H7 (cell line): ENCODE measurements around the gene TTPAL. TPM values are rescaled to one million over a fixed set of nuclear protein-coding genes. Genes with fewer than 3 reads are reported as not detected.

Experiments
- DNase-seq: peaks from one replicate; pipeline ENCODE4 v3.0.0; 2012
- H3K27me3 ChIP-seq: 2 replicates; pipeline ENCODE4 v1.6.0; 2011; ENCODE audit warnings: mild to moderate bottlenecking, low read length; ENCODE audit not compliant: control insufficient read depth, insufficient read depth
- H3K36me3 ChIP-seq: replicated peaks from 2 replicates; pipeline ENCODE4 v1.5.1; 2011; ENCODE audit warnings: low read length; ENCODE audit not compliant: control insufficient read depth, insufficient read depth
- H3K4me3 ChIP-seq: 2 replicates; pipeline ENCODE4 v1.5.1; 2011; ENCODE audit warnings: low read depth, mild to moderate bottlenecking, control low read depth, low read length, moderate library complexity; ENCODE audit not compliant: insufficient read depth
- total RNA-seq: library from RNA; depleted of rRNA; stranded (reverse); fragments of >200 nt; shearing (Covaris generic); gene quantifications from 2 replicates; pipeline ENCODE4 v1.2.3, GENCODE V29; 2014

The TTPAL gene
- total RNA-seq, 1 experiment from 2014 or later, result 3.6 TPM

DNA sequence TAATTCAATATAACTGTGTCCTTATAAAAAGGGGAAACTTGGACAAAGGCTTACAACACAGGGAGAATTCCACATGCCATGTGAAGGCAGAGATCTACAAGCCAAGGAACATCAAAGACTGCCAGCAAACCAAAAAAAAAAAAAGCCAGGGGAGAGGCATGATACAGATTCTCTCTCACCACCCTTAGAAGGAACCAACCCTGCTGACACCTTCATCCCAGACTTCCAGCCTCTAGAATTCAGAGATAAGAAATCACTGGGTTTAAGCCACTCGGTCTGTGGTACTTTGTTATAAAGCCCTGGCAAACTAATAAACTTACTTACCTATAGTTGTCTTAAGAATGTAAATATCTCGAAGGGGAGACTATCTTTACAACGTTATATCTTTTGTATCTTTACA, 41.8 kb downstream of the TTPAL start:
- no peak overlapping the region for H3K4me3 ChIP-seq
- H3K36me3 ChIP-seq, result no peaks in the 10 kb centered on the region
- DNase-seq, result no peak
- H3K27me3 ChIP-seq, result no peaks in the 10 kb centered on the region

DNA sequence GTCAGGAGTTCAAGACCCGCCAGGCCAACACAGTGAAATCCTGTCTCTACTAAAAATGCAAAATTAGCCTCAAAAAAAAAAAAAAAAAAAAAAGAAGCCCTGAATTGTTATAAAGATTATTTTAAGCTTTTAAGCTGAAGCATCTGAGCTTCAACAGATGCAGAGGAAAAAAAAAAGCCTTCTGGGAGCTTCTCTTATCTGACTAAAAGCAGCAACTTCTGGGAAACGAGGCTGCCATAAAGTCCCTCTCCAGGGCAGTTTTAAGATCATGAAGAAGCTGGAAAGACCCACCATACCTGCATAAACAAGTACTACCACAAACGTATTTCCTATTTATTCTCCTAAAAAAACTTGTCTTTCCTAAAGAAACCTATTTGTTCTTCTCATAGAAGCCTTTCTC, 42.6 kb downstream of the TTPAL start:
- no peaks in the 10 kb centered on the region for H3K27me3 ChIP-seq
- no peak for DNase-seq
- no peaks in the 10 kb centered on the region for H3K36me3 ChIP-seq
- H3K4me3 ChIP-seq, result no peak overlapping the region

DNA sequence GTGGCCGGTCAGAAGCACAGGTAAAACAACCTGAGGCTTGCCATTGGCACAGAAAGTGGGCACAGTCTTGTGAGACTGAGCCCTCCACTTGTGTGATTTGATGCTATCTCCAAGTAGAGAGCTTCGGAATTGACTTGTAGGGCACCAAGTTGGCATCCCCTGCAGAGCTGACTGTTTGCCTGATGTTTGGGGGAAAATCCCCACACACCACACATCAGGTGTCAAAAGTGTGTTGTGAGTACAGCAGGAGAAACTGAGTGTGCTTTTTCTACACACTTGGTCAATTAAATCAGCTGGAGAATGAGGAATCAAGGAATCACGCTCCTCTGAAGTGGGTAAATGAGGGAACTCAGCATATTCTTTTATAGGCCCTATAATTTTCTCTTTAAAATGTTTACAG, 45.2 kb downstream of the TTPAL start:
- DNase-seq, result no peak
- Histone ChIP-seq H3K36me3 (no peaks in the 10 kb centered on the region), H3K4me3 (peak overlapping the region; percentile 97; the same call in 1 of the 2 replicates), H3K27me3 (no peaks in the 10 kb centered on the region)

DNA sequence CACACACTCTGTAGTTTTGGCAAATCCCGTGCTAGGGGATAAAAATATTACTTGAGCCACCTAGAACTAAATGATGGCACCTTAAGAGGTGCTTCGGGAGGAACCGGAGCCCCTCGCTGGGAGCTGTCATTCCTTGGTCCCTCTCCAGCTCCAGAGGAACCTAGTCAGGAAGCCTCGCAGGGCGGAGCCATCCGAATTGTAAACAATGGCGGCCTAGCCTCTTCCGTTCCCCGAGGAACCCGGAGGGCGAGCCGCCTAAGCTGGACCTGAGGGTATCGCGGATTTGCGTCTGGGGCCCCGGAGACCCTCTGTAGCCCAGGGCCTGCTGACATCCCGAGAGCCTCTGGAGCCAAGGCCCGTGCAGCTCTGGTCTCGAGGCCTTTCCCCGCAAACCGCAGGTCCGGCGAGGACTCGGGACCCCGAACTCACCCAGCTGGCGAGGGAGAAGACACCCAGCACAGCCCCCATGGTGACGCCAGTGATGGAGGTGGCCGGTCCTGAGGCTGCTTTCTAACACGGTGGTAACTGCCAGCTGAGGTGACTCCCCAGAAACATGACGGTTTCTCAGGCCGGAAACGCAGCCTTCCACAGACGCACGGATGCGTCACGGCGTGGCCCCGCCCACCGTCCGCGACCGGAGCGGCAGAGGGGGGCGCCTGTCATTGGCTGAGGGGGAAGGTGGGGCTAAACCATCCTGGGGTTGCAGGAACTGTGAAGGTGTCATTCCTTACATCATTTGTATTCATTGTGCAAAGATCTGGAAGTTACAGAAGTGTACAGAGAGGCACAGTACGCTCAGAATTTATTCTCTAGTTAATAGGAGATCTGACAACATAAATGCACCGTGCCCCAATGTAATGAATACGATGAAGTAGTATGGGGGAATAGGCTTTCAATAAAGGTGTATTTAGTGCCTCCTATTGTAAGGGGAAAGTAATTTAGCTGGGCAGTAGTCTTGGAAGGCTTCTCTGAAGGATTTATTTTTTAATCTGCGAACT, 46.1 kb downstream of the TTPAL start, which contains the start of gene SERINC3:
Gene SERINC3, minus strand, starts transcription at position 587 of the 998 bp plus-strand sequence. Its CDS starts 119 bp downstream, at position 468.
- no peaks in the 10 kb centered on the region for H3K36me3 ChIP-seq
- H3K4me3 ChIP-seq, result peak within 1 kb of the TSS; percentile 97
- DNase-seq, result peak; percentile 96
- no peaks in the 10 kb centered on the region for H3K27me3 ChIP-seq

DNA sequence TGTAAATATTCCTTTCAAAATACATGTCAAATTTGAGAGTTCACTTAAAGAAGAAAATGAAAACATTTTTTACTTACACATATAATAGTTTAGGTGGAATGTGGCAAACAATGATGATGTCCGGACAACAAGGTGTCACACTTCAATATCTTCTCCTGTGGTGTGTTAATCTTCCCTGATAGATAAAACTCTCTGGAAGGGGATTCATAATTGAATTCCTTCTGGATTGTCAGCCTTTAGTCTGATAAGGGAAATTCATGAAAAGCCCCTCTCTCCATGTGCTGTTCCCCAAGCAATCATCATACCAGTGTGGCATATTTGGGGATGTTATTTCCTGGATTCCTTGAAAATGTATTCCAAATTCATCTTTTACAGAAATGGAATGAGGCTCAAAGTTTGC, 47.2 kb downstream of the TTPAL start:
- Histone ChIP-seq H3K36me3 (no peaks in the 10 kb centered on the region), H3K4me3 (no peak overlapping the region), H3K27me3 (no peaks in the 10 kb centered on the region)
- no peak for DNase-seq

DNA sequence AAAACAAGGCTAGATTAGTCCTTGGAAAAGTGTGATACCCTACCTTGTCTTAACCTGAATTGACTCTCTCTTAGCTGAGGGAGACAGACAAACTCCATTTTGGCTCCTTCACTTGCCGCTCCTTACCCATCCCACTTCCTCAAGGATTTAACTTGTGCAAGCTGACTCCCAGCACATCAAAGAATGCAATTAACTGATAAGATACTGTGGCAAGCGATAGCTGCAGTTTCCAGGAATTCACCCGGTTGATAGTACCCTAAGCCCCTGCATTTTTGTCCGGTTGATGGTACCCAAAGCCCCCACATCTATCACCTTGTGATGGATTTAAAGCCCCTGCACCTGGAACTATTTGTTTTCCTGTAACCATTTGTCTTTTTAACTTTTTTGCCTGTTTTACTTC, 48.1 kb downstream of the TTPAL start:
- no peaks in the 10 kb centered on the region for H3K27me3 ChIP-seq
- H3K36me3 ChIP-seq, result no peaks in the 10 kb centered on the region
- H3K4me3 ChIP-seq, result no peak overlapping the region
- no peak for DNase-seq

DNA sequence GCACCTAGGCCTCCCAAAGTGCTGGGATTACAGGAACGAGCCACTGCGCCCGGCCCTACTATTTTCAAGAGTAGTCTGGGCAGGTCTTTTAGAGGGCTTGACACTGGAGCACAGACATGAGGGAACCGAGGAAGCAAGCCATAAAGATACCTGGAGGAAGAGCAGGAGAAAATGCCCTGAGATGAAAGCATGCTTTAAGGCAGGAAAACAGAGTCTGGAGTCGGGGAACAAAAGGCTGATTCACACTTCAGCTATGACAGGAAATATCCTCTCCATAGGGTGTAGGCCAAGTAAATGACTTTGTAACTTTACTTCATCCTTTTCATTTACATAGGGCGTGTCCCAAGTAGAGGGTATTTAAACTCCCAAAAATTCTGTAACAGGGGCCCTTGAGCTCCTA, 50.5 kb downstream of the TTPAL start:
- Histone ChIP-seq H3K36me3 (no peaks in the 10 kb centered on the region), H3K4me3 (no peak overlapping the region), H3K27me3 (no peaks in the 10 kb centered on the region)
- no peak for DNase-seq

DNA sequence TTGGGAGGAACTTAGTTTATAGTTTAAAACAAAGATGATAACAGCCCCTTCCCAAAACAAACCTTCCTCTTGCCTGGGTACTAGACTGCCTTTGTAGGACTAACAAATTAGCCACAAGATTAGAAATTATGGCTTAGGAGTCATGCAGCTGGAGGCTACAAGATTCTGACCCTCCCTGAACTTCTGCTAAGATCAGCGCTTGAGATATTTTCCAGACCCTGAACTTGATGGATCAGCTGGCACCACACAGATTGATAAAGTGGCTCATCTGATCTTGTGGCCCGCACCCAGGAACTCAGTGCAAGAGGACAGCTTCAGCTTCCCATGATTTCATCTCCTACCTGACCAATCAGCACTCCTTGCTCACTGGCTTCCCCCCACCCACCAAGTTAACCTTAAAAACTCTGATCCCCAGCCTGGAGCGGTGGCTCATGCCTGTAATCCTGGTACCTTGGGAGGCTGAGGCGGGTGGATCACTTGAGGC, 52.1 kb downstream of the TTPAL start:
- no peaks in the 10 kb centered on the region for H3K27me3 ChIP-seq
- H3K36me3 ChIP-seq, result no peaks in the 10 kb centered on the region
- no peak overlapping the region for H3K4me3 ChIP-seq
- DNase-seq, result no peak

DNA sequence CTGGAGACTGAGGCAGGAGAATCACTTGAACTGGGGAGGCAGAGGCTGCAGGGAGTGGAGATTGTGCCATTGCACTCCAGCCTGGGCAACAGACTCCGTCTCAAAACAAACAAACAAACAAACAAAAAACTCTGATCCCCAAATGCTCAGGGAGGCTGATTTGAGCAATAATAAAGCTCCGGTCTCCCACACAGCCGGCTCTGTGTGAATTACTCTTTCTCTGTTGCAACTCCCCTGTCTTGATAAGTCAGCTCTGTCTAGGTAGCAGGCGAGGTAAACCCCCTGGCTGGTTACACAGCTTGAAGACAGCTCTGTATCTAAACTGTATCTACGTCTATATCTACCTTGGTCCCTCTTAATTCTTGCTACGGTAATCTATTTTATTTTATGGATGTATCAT, 52.6 kb downstream of the TTPAL start:
- no peaks in the 10 kb centered on the region for H3K27me3 ChIP-seq

GRCh38 chr20:44532259-44532980, 56.7 kb downstream of the TTPAL start:
- Histone ChIP-seq H3K36me3 (no peaks in the 10 kb centered on the region), H3K27me3 (no peaks in the 10 kb centered on the region), H3K4me3 (peak overlapping the region; percentile 71)
- peak; percentile 30 for DNase-seq

More for the DNA sequence above, 52.6 kb downstream of the TTPAL start:
- H3K4me3 ChIP-seq, result no peak overlapping the region
- H3K36me3 ChIP-seq, result no peaks in the 10 kb centered on the region
- DNase-seq, result no peak

GRCh38 chr20:44532981-44533331, 57.3 kb downstream of the TTPAL start:
- no peak for DNase-seq
- no peak overlapping the region for H3K4me3 ChIP-seq

GRCh38 chr20:44533928-44534327, 58.3 kb downstream of the TTPAL start:
- H3K27me3 ChIP-seq, result no peaks in the 10 kb centered on the region
- H3K36me3 ChIP-seq, result no peaks in the 10 kb centered on the region
- DNase-seq, result no peak
- H3K4me3 ChIP-seq, result no peak overlapping the region

More at GRCh38 chr20:44532981-44533331, 57.3 kb downstream of the TTPAL start:
- H3K36me3 ChIP-seq, result no peaks in the 10 kb centered on the region
- H3K27me3 ChIP-seq, result no peaks in the 10 kb centered on the region

DNA sequence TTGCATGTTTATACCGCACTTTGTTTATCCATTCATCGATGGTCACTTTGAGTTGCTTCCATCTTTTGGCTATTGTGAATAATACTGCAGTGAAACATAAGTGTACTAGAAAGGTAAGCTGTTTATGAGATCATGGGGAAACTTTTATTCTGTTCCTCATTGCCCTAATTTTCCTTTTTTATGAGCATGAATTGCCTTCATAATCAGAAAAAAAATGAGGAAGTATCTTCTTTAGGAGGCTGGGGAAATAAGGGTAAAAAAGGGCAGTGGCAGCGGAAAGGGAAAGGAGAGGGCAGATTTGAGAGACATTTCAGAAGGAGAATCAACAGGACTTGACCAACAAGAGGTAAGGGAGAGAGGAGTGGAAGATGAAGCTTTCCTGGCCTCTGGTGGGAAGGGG, 60.5 kb downstream of the TTPAL start:
- no peaks in the 10 kb centered on the region for H3K27me3 ChIP-seq
- H3K4me3 ChIP-seq, result no peak overlapping the region
- no peak for DNase-seq
- H3K36me3 ChIP-seq, result no peaks in the 10 kb centered on the region

- no peak for DNase-seq
- no peak overlapping the region for H3K4me3 ChIP-seq
- no peaks in the 10 kb centered on the region for H3K36me3 ChIP-seq
- H3K27me3 ChIP-seq, result no peaks in the 10 kb centered on the region
Measured at GRCh38 chr20:44537993-44538392, 62.3 kb downstream of the TTPAL start.

GRCh38 chr20:44540834-44541233, 65.2 kb downstream of the TTPAL start:
- Histone ChIP-seq H3K4me3 (no peak overlapping the region), H3K36me3 (no peaks in the 10 kb centered on the region), H3K27me3 (no peaks in the 10 kb centered on the region)
- no peak for DNase-seq
